Left lung (tissue), 14 donors: Measurements from ENCODE around the gene CCDC198. TPM values are rescaled to one million over a fixed set of nuclear protein-coding genes. Genes with fewer than 3 reads are reported as not detected.

Experiments
- ATAC-seq: fragments of 200-7000 bp; cut with Tn5 transposase; one replicate; pipeline ENCODE4 v1.9.1; 2020; ENCODE audit warnings: moderate library complexity
- DNase-seq, 4 donors: peaks; one replicate each; pipeline ENCODE4 v3.0.0-alpha.2; 2013 to 2020
- H3K27ac ChIP-seq, 2 donors: fragments of 200-600 bp; sonication (generic) in 1 of 2; one replicate each; pipeline versions ENCODE4 v1.5.0 to v1.8.0; 2020 to 2021
- H3K27me3 ChIP-seq, 2 donors: fragments of 200-600 bp; sonication (generic) in 1 of 2; one replicate each; pipeline versions ENCODE4 v1.5.0 to v1.8.0; 2020 to 2021
- H3K36me3 ChIP-seq, 2 donors: fragments of 200-600 bp; sonication (generic) in 1 of 2; one replicate each; pipeline versions ENCODE4 v1.5.0 to v1.8.0; 2020 to 2021
- H3K4me1 ChIP-seq, 2 donors: fragments of 200-600 bp; one replicate each; pipeline ENCODE4 v1.8.0; 2021
- H3K4me3 ChIP-seq, 2 donors: fragments of 200-600 bp; sonication (generic) in 1 of 2; one replicate each; pipeline versions ENCODE4 v1.5.0 to v1.8.0; 2020 to 2021; ENCODE audit warnings: mild to moderate bottlenecking in 1 of 2
- H3K9me3 ChIP-seq, 2 donors: fragments of 200-600 bp; sonication (generic) in 1 of 2; one replicate each; pipeline versions ENCODE4 v1.5.0 to v1.8.0; 2020 to 2021
- CTCF ChIP-seq, 2 donors: fragments of 200-600 bp; sonication (generic) in 1 of 2; IDR thresholded peaks; one replicate each; pipeline versions ENCODE4 v1.5.0 to v1.8.0; 2021; ENCODE audit warnings: antibody characterized with exemption in 2 of 2
- intact Hi-C, 2 donors: fragments of 100-400 bp; cut with DNase I; formaldehyde crosslinking; loops; one replicate each; pipeline versions ENCODE4 v1.11.2 to v1.14.2; 2022
- long read RNA-seq, 12 donors: library from polyadenylated mRNA in 2 of 12; unstranded in 2 of 12; transcript quantifications; one replicate each; pipeline ENCODE4 v2.0.0 and lab custom pipeline, GENCODE V29; 2019 to 2026
- polyA plus RNA-seq, 6 donors: library from polyadenylated mRNA; unstranded; fragments of 120-200 nt; gene quantifications; one replicate each; pipeline ENCODE4 v1.2.1, GENCODE V29; 2013; ENCODE audit not compliant: insufficient read length in 6 of 6
- total RNA-seq, 2 donors: library from RNA; stranded (reverse); fragmentation: NEBNext Ultra II Directional; extraction: Animal tissue kit (Norgen Biotek cat#: 25700); gene quantifications; one replicate each; pipeline ENCODE4 v1.2.1, GENCODE V29; 2021
- donor health status: DM: no; HTN: yes; CAD: no.
- donor health status: DM: no; HTN: no; CAD: no.

The CCDC198 gene
- not detected for total RNA-seq
- polyA plus RNA-seq: 10 to 100 TPM; 31.3 to 81.9 (median 52.9) TPM
- long read RNA-seq, donor 1, partial matches to known transcripts: 37 of 45 reads
- long read RNA-seq, donor 1, other reads (novel, unspliced or antisense): 0 of 45 reads
- long read RNA-seq, donor 2, partial matches to known transcripts: 0 of 3 reads
- long read RNA-seq, donor 2, other reads (novel, unspliced or antisense): 0 of 3 reads
- long read RNA-seq, donor 3: 0 reads
- long read RNA-seq, donor 4: 0 reads
- long read RNA-seq, donor 5, partial matches to known transcripts: 15 of 15 reads
- long read RNA-seq, donor 5, other reads (novel, unspliced or antisense): 0 of 15 reads
- long read RNA-seq, donor 6, partial matches to known transcripts: 0 of 3 reads
- long read RNA-seq, donor 6, other reads (novel, unspliced or antisense): 0 of 3 reads
- long read RNA-seq, donor 7, partial matches to known transcripts: 0 of 1 reads
- long read RNA-seq, donor 7, other reads (novel, unspliced or antisense): 0 of 1 reads
- long read RNA-seq, donor 8, partial matches to known transcripts: 0 of 1 reads
- long read RNA-seq, donor 8, other reads (novel, unspliced or antisense): 0 of 1 reads
- long read RNA-seq, donor 9: 0 reads
- long read RNA-seq, donor 10: 0 reads
- long read RNA-seq, donor 11, partial matches to known transcripts: 0 of 1 reads
- long read RNA-seq, donor 11, other reads (novel, unspliced or antisense): 0 of 1 reads
- long read RNA-seq, donor 12, partial matches to known transcripts: 7 of 9 reads
- long read RNA-seq, donor 12, other reads (novel, unspliced or antisense): 0 of 9 reads

- Histone ChIP-seq H3K4me1 (no peaks in the 10 kb centered on the region), H3K9me3 (no peaks in the 10 kb centered on the region), H3K36me3 (no peaks in the 10 kb centered on the region), H3K4me3 (no peak within 1 kb of the TSS), H3K27me3 (no peaks in the 10 kb centered on the region), H3K27ac (no peak within 1 kb of the TSS)
- TF ChIP-seq CTCF (IDR thresholded peaks at IDR 0.05): no peak
- intact Hi-C loops: no loop called here
- DNase-seq: peak in 1 of 4 donors; percentile 35
- no peak for ATAC-seq
Measured at GRCh38 chr14:57493467-57494181, at the start of gene CCDC198. Gene CCDC198, minus strand, starts transcription at chr14:57493857. Its CDS starts 142 bp downstream, at chr14:57493715.

GRCh38 chr14:57533214-57533613 is 39.6 kb upstream of the CCDC198 start:
- TF ChIP-seq CTCF (IDR thresholded peaks at IDR 0.05): peak; percentile 15 to 22
- intact Hi-C loops: no loop called here
- Histone ChIP-seq H3K27me3 (no peaks in the 10 kb centered on the region), H3K4me3 (no peak overlapping the region), H3K9me3 (peaks cover 0 to 7% of the 10 kb centered on the region in 2 donors), H3K36me3 (no peaks in the 10 kb centered on the region), H3K27ac (no peak overlapping the region), H3K4me1 (no peaks in the 10 kb centered on the region)
- peak in 1 of 4 donors; percentile 2 for DNase-seq
- ATAC-seq: no peak

GRCh38 chr14:57530571-57530970 is 36.9 kb upstream of the CCDC198 start:
- intact Hi-C loops: no loop called here
- Histone ChIP-seq H3K36me3 (no peaks in the 10 kb centered on the region), H3K27ac (no peak overlapping the region), H3K4me3 (no peak overlapping the region), H3K4me1 (no peaks in the 10 kb centered on the region), H3K9me3 (peaks cover 0 to 18% of the 10 kb centered on the region in 2 donors), H3K27me3 (no peaks in the 10 kb centered on the region)
- ATAC-seq (no peak), DNase-seq (no peak)
- TF ChIP-seq CTCF (IDR thresholded peaks at IDR 0.05): no peak

GRCh38 chr14:57526942-57527341 is 33.3 kb upstream of the CCDC198 start:
- Histone ChIP-seq H3K4me1 (no peaks in the 10 kb centered on the region), H3K36me3 (no peaks in the 10 kb centered on the region), H3K27me3 (no peaks in the 10 kb centered on the region), H3K27ac (no peak overlapping the region), H3K4me3 (no peak overlapping the region), H3K9me3 (peaks cover 0 to 32% of the 10 kb centered on the region in 2 donors)
- TF ChIP-seq CTCF (IDR thresholded peaks at IDR 0.05): no peak
- intact Hi-C loops: no loop called here
- no peak for ATAC-seq
- DNase-seq: no peak
